NCI-H1417 (cell line): ENCODE results near the gene LRRC10B.

Source experiments
- DNase-seq, 3 experiments: peaks; one replicate each; lab custom pipeline; 2025; lab: John Stamatoyannopoulos, UW

Gene LRRC10B

GRCh38 chr11:61546663-61547062 lies 38.1 kb downstream of the LRRC10B start:
- DNase-seq, result no peak

- no peak for DNase-seq
Observed at GRCh38 chr11:61547246-61547645, 38.7 kb downstream of the LRRC10B start.

GRCh38 chr11:61549177-61549576 lies 40.6 kb downstream of the LRRC10B start:
- DNase-seq, result no peak

- DNase-seq, result no peak
Observed at GRCh38 chr11:61549662-61550568, 41.4 kb downstream of the LRRC10B start.

GRCh38 chr11:61550665-61551227 lies 42.2 kb downstream of the LRRC10B start:
- no peak for DNase-seq

- no peak for DNase-seq
Observed at GRCh38 chr11:61551634-61552033, 43.1 kb downstream of the LRRC10B start.

GRCh38 chr11:61552108-61552635 lies 43.6 kb downstream of the LRRC10B start:
- DNase-seq, result no peak

GRCh38 chr11:61553373-61554171 lies 45.0 kb downstream of the LRRC10B start:
- no peak for DNase-seq

GRCh38 chr11:61554172-61554988 lies 45.8 kb downstream of the LRRC10B start:
- peak in 1 of 3 experiments; percentile 30 for DNase-seq

GRCh38 chr11:61555051-61555969 lies 46.8 kb downstream of the LRRC10B start:
- peak in 2 of 3 experiments; percentile 82 to 88 for DNase-seq

- DNase-seq, result no peak
Observed at GRCh38 chr11:61555978-61556377, 47.4 kb downstream of the LRRC10B start.

- DNase-seq, result no peak
Observed at GRCh38 chr11:61556621-61557020, 48.1 kb downstream of the LRRC10B start.
